NOMO-1 treated with dmso at 0.1 percent for 144 hours (cell line): Measurements from ENCODE around the gene LIN28B.
"Not testable (repeated sequence)": the region's sequence is repeated elsewhere in the genome, so short reads cannot be mapped to it uniquely, and the experiment has no call there.

ENCODE experiments used
- DNase-seq: peaks from one replicate; lab custom pipeline; 2025; ENCODE audit not compliant: unreplicated experiment; lab: John Stamatoyannopoulos, UW

LIN28B gene

DNA sequence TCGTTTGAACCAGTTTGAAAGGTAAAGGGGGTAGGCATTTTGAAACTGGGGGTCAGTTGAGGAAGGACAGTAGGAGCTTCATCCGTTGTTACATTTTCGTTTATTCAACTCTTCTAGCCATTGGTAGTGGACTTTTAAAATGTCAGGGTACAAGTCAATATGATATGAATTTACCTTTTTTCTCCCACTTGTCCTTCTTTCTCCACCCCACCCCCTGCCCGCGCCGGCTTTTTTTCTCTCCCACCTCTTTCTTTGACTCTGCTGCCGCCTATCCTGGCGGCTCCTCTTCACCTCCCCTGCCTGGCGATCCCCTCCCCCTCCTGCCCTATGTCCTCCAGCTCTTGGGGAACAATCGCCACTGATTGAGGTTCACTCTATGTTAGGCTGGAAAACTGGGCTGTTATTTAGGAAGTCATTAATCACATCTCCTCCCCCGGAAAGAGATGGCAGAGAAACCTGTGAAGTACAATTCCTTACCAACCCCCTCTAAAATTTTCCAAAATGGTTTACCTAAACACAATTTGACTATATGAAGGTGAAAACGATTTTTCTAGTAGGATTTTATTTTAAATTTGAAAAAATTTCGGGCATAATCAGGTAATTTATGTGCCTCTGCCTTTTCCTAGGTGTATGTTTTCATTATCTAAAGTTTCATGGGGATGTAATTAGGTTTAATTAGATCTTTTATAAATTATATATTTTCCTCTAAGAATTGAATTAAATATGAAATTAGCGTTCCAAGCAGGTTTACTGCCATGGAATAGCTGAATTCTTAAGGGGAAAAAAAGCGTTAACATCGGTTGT lies 778 bp upstream of the LIN28B start:
- no peak for DNase-seq

DNA sequence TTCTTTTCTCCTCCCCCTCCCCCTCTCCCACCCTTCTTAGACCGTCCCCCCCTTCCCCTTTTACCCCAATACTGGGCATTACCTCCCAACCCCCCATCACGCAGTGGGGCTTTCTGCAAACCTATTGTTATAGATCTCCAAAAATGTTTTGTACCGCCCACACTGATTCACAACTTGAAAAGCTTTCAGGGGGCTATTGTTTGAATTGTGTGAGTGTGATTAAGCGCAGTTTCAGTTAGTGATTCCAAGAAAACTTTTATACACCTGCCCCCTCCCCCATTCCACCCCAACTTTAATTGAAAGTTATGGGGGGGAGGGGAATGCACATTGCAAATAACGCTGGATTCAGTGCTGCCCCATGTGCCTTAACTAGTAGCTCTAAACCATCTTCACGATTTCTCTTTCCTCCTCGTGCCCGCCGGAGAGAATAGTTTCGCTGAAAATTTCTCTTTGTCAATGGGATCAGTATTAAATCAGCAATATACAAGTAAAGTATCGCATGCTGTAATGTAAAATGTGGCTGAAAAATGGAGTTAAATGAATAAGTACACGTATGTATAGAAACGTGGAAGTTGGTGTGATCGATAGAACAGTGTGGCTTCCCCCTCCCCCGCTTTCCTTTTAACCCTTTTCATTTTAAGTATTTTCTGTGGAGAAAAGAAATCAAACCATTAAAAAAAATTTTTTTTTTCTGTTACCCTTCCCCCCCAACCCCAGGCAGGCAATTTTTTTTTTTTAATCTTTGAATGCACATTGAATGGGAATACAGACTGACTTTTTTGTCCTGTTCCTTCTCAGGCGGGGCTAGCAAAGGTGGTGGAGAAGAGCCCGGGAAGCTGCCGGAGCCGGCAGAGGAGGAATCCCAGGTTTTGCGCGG lies 632 bp downstream of the LIN28B start:
- DNase-seq: no peak

DNA sequence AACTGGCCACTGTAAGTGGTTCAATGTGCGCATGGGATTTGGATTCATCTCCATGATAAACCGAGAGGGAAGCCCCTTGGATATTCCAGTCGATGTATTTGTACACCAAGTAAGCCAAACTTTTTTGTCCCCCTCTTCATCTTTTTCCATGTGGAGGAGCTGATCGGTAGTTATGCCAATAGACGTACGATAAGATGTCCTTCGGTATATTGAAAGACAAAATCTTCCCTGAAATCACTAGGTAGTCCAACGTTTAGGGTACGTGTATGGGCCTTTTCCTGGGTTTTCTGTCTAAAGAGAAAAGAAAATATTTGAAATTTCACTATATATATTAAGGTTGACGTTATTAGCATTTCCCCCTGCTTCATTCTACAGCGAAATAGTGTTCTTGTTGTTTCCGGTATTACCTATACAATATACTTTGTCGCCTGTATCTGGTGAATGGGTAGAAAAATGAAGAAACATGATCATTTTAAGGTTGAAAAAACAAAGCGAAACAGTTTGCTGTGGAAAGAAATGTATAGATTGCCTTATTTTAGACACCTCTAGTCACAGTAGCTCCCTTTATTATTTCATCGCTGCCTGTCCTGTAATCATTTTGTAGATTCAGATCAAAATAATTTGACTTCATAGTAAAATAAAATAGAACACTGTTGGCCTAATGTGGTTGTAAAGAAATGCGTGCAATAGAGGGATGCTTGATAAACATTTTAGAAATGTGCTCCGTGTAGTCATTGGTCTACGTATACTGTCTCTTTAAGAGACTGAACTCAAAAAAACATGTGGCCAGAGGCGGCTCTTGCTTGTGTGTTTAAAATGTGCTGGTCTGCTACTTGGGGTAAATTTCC lies 1.5 kb downstream of the LIN28B start:
- DNase-seq: no peak

DNA sequence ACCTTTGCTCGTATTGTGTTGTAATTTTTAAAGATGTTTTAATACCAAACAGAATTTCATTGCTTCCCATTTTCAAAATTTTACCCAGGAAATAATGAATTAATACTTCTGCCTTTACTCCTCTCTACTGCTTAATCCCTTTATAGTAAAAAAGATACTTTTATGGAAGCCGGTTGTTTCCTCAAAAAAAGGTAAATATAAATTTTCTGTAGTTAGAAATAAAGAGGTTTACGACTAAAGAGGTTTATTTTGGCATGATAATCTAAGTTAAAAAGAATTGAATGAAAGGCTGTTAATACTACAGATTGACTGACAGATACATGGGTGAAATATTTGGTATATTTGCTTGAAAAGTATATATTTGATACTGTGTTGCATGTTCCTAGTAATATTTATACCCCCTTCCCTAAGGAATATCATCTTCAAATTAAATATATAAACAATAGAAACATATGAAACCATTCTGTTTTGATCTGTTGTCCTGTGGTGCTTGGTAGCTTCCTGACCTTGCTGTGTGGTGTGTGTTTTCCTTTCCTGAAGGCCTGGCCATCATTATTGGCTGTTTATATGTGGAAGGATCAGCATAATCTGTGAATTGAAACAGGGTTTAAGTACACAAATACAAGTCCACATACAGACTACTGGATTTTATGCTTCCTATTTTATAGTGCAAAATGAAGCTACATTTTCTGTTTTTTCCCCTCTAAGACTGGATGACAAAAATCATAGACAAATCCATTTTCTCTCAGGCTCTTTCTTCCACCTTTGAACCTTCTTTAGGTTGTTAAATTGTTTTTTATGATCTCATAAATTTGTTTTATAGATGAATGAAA lies 2.3 kb downstream of the LIN28B start:
- no peak for DNase-seq

GRCh38 chr6:104969108-104969507 lies 12.2 kb downstream of the LIN28B start:
- no peak for DNase-seq

- DNase-seq: no peak
Observed at GRCh38 chr6:104969785-104970581, 13.1 kb downstream of the LIN28B start.

- DNase-seq: no peak
Observed at GRCh38 chr6:104973404-104973803, 16.5 kb downstream of the LIN28B start.

- DNase-seq: no peak
Observed at GRCh38 chr6:104983296-104983695, 26.4 kb downstream of the LIN28B start.

- no peak for DNase-seq
Observed at GRCh38 chr6:104983776-104984175, 26.9 kb downstream of the LIN28B start.

- DNase-seq: no peak
Observed at GRCh38 chr6:104984831-104985230, 27.9 kb downstream of the LIN28B start.

GRCh38 chr6:104985875-104986274 lies 29.0 kb downstream of the LIN28B start:
- not testable (repeated sequence) for DNase-seq

DNA sequence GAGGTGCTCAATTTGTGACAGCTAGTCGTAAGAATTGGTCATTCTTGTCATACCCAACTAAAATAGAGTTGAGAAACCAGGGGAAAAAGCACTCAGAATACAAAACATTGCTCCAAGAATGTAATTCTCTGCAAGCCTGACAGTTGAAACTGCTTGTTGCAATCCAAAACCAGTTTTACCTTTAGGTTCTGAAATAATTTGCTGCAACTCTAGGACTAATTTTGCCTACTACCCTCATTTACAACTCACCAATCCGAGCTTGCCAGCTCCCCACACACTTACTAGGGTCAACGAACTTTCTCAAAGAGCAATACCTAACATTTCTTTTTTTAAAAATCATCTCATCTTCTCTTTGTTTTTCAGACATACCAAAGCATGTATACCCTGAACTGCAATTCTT lies 29.7 kb downstream of the LIN28B start:
- no peak for DNase-seq

DNA sequence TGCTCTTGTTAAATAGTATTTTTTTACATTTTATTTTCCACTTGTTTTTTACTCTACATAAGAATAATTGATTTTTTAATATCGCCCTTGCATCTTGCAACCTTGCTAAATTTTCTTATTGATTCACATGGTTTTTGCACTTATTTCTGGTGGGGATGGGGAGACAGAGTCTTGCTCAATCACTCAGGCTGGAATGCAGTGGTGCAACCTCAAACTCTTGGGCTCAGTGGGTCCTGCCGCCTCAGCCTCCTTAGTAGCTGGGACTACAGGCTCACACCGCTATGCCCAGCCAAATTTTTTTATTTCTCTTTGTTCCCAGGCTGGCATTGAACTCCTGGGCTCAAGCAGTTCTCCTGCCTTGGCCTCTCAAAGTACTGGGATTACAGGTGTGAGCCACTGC lies 30.3 kb downstream of the LIN28B start:
- DNase-seq: no peak

GRCh38 chr6:104990085-104990484 lies 33.2 kb downstream of the LIN28B start:
- no peak for DNase-seq

GRCh38 chr6:104991062-104991461 lies 34.2 kb downstream of the LIN28B start:
- not testable (repeated sequence) for DNase-seq

DNA sequence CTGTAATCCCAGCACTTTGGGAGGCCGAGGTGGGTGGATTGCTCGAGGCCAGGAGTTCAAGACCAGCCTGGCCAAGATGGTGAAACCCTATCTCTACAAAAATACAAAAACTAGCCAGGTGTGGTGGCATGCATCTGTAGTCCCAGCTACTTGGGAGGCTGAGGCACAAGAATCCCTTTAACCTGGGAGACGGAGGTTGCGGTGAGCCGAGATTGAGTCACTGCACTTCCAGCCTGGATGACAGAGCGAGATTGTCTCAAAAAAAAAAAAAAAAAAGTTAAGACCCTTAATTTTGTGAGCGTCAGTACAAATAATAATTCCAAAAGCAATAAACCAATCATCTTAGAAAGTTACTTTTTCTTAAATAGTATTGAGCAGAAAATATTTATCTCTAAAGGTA lies 36.7 kb downstream of the LIN28B start:
- DNase-seq: not testable (repeated sequence)

GRCh38 chr6:104995989-104996617 lies 39.2 kb downstream of the LIN28B start:
- DNase-seq: no peak

GRCh38 chr6:105001063-105001462 lies 44.2 kb downstream of the LIN28B start:
- DNase-seq: no peak

GRCh38 chr6:105001906-105002305 lies 45.0 kb downstream of the LIN28B start:
- no peak for DNase-seq
